Activated gamma-delta T cell (primary cell): ENCODE data around the gene HIKESHI.
"Not testable (repeated sequence)": the region's sequence is repeated elsewhere in the genome, so short reads cannot be mapped to it uniquely, and the experiment has no call there.

ENCODE experiments used
- DNase-seq: peaks from one replicate; lab custom pipeline; 2025; lab: John Stamatoyannopoulos, UW

The HIKESHI gene

DNA sequence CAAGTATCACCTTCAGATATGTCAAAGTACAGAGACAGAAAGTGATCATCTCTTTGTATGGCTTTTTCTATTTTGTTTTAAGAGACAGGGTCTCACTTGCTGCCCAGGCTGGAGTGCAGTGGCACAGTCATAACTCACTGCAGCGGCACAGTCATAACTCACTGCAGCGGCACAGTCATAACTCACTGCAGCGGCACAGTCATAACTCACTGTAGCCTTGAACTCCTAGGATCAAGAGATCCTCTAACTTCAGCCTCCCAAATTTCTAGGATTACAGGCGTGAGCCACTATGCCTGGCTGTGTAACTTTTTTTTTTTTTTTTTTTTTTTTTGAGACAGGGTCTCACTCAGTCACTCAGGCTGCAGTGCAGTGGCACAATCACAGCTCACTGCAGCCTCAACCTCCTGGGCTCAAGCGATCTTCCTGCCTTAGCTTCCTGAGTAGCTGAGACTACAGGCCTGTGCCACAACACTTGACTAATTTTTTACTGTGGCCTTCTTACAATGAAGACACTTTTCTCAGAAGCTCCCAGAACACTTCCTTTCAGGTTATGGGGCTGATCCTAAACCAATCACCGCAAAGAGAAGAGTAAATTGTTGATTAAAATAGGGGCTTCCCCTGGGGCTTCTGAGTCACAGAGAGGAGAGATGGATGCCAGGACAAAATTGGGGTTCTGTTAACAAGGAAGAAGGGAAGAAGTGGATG is 9.0 kb upstream of the HIKESHI start:
- DNase-seq: no peak

DNA sequence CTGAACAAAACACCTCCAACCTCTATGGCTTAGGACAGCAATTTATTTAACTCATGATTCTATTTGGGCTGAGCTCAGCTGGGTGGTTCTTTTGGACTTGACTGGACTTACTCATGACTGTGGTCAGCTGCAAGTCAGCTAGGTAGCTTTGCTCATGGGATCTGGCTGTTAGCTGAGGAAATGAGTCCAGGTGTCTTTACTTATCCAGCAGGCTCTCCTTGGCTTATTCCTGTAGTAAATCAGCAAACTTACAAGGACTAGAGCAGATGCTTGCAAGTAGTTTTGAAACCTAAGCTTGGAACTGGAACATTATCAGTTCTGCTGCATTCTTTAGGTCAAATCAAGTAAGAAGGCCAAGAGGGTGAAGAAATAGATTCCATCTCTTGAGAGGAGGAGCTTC is 8.0 kb upstream of the HIKESHI start:
- DNase-seq: no peak

DNA sequence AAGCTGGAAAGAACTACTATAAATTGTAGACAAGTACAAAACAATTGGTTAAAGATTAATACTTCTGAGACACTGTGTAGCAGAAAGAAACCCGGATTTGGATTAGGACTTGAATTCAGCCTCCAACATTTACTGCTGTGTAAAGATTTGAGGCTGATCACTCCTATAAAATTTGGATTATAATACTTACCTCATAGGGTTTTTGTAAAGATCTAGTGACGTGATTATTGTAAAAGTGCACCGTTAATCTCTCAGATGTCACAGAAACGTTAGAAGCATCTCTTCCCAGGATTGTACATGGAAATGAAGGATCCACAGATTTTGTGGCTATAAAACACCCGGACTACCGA is 323 bp upstream of the HIKESHI start:
- DNase-seq: no peak

DNA sequence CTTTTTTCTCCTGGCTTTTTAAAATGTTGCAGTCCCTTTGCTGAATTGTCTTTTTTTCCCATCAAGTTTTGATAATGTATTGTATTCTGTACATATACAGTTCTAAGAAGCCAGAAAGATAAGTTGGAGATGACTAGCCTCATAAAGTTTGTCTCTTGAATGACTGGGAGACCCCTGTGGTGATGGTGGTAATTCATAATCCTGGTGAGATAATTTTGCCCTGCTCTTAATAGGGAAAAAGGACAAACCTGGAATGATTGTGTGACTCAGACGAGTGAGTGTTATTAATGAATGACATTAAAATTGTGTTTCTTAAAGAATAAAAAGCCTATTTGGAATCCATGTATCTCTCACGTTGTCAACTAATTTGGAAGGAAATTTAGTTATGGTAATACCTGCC is 1.2 kb downstream of the HIKESHI start:
- no peak for DNase-seq

DNA sequence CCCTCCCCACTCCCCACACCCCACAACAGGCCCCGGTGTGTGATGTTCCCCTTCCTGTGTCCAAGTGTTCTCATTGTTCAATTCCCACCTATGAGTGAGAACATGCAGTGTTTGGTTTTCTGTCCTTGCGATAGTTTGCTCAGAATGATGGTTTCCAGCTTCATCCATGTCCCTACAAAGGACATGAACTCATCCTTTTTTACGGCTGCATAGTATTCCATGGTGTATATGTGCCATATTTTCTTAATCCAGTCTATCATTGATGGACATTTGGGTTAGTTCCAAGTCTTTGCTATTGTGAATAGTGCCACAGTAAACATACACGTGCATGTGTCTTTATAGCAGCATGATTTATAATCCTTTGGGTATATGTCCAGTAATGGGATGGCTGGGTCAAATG is 6.7 kb downstream of the HIKESHI start:
- DNase-seq: not testable (repeated sequence)

DNA sequence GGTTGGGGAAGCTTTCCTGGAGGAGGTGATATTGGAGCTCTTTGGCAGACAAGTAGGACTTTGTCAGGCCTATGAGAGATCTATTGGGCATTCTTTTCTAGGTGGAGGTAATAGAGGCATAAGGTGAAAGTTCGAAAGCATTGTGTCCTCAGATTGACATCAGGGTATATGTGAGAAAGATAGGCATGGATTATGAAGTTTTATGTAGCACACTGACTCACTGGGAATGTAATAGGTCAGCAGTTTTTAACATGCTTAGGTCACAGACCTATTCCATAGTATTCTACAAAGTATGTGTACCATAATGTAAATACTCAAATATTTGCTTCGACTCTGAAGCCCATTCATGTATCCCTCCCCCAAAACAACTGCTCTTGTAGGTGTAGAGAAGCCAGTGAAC is 11.8 kb downstream of the HIKESHI start:
- DNase-seq: no peak

DNA sequence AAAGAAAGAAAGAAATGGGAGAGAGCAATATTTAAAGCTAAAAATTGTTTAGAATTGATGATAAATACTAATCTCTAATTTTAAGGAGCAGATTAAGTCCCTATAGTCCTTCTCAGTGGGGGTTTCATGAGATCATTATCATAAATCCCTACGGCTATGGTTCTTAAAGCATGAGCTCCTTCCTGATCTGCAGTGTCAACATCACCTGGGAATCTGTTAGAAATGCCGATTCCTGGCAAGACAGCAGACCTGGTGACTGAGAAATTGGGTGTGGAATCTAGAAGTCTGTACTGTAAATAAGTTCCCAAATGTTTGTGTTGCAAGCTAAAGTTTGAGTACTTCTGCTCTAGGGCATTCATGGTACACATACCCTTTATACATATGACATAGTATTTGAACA is 12.6 kb downstream of the HIKESHI start:
- DNase-seq: no peak

DNA sequence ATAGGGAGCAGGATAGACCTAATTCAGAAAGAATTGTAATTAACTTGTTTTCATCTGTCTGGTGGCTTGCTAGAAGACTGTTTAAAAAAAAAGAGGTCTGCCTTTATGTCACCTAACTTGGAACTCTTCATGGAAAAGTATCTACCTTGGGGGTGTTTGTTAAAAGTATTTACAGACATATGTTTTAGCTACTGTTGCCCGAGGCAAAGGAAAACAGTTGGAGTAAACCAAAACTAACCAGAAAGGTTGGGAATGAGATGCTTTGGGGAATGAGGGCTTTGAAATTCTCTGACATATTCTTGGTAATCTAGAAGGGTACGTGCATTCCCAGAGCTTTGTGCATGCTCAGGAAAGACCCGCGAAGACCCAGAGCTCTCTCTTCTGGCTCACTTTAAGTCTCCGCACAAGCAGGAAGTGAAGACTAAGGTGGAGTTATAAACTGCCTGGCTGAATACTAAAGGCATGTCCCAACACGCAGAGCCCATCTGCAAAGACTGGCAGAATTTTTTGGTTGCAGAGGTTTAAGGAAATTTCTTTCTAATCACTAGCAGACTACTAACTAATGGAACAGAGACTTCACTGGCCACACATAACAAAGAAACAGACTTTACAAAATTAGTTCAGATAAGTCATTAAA is 33.2 kb downstream of the HIKESHI start:
- no peak for DNase-seq

DNA sequence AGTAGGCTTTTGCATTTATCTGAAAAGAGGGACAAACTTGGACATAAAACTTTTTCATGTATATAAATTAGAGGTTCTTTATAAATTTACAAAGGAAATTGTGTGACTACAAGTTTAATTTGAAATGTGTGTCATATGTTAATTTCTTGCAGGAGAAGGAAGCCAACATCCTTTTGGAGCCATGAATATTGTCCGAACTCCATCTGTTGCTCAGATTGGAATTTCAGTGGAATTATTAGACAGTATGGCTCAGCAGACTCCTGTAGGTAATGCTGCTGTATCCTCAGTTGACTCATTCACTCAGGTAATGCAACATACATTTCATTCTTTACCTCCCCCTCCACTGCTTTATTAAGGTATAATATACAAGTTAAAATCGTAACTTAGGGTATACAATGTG is 35.2 kb downstream of the HIKESHI start:
- no peak for DNase-seq

DNA sequence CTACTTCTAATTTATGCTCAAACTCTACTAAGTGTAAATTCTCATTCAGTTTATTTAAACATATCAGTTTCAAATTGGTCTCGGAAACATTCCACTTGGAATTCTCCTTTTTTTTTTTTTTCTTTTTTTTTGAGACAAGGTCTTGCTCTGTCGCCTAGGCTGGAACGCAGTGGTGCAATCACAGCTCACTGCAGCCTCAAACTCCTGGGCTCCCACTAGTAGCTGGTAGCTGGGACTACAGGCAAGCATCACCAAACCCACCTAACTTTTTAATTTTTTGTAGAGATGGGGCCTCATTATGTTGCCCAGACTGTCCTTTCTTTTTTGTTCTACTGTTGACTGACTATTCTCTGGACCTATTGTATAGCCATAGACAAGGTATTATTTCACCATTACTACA is 39.3 kb downstream of the HIKESHI start:
- DNase-seq: no peak

DNA sequence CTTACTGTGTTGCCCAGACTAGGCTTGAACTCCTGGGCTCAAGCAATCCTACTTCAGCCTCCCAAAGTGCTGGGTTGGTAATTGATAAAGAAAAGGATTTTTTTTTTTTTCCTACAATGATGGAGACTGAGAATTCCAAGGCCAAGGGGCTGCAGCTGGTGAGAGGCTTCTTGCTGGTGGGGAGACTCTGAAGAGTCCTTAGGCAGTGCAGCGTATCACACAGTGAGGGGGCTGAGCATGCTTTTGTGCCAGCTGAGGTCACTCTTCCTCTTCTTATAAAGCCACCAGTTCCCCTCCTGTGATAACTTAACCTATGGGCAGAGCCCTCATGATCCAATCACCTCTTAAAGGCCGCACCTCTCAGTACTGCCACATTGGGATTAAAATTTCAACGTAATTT is 44.5 kb downstream of the HIKESHI start:
- no peak for DNase-seq

DNA sequence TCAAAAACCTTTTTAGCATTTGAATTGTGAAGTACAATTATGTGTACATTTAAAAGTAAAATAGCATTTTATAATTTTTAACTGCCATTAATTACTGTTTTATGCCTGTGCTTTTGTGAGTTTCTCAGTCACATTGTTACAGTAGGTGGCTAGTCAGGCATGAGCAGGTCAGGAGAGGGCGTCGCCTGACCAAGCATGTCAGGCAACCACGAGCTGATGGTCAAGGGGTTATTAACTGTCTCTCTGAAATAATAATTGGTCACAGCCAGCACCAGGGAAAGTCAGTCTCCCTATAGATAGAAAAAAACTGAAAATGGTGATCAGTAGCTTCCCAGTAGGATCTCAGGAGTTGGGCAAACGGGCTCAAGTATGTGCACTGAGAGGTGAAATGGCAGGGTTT is 53.2 kb downstream of the HIKESHI start:
- no peak for DNase-seq

DNA sequence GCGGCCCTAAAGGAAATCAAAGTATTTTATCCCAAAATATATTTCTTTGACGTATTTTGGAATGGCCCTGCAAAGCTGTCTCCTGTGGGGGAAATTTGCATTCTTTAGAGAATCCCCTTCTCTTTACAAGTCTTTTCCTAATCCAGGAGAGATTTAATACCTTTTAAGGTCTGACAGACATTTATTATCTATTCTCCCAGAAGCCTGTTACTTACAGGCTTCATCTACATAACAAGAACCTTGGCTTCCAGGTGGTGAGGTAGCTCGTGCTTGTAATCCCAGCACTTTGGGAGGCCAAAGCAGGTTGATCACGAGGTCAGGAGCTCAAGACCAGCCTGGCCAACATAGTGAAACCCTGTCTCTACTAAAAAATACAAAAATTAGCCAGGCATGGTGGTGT is 55.4 kb downstream of the HIKESHI start:
- not testable (repeated sequence) for DNase-seq

DNA sequence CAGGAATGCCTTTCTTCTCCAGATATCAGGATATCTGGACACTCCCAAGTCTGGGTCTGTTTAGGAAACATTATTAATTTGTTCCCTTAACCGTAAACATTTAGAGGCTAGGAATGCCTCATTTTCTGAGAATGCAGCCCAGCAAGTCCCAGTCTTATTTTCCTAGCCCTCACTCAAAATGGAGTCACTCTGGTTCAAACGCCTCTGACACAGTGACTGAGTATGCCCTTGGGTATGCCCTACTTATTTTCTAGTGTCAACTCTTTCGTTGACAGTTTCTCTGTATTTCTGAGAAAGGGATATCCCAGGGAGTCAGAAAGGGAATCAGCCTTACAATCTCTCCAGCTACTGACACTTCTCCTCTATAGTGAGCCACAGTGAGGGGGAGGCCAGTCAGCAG is 56.7 kb downstream of the HIKESHI start:
- DNase-seq: no peak

DNA sequence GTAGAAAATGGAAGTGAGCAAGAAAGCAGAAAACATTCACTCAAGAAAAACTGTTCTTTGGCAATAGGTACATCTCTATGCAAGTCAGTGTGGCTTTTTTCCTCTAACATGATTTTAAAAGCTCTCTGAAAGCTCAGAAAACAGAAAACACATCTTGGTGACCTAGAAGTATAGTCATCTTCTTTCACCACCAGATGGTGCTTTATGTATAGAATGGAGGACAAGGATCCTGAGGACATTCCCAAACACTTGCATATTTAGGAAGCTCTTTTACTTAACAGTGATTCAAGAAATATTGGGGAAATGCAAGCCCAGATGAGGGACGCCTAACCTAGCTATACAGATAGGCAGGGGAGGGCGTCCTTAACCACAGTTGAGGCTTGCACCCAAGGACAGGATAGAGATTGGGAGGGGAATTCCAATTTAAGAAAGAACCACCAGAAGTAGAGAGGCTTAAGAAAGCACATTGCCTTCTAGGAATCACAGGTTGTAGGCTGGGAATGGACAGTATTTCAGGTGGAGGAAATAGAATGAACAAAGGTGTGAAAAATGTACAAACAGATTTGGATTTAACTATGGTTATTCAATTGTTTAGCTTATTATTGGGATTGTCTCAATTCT is 58.8 kb downstream of the HIKESHI start:
- no peak for DNase-seq

DNA sequence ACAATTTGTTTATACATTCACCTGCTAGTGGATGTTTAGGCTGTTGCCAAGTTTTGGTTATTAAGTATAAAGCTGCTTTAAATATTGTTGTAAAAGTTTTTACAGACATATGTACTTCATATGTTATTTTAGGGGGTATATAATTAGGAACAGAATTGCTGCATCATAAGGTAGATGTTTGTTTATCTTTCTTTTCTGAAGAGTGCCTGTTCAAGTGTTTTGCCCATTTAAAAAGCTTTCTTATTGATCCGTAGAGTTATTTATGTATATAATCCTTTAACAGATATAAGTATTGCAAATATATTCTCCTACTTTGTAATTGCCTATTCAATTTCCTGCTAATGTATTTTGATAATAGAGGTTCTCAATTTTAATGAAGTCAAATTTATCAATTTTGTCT is 61.4 kb downstream of the HIKESHI start:
- DNase-seq: no peak

DNA sequence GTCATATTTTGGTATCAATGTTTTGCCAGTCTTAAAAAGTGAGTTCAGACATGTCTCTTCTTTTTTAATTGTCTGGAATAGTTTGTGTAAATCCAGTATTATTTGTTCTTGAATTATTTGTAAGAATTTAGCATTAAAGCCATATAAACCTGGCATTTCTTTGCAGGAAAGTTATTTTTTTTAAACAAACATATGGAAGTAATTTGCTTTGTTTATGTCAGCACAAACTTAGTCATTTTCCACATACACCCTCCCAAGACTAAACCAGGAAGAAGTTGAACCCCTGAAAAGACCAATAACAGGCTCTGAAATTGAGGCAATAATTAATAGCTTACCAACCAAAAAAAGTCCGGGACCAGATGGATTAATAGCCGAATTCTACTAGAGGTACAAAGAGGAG is 63.5 kb downstream of the HIKESHI start:
- no peak for DNase-seq

DNA sequence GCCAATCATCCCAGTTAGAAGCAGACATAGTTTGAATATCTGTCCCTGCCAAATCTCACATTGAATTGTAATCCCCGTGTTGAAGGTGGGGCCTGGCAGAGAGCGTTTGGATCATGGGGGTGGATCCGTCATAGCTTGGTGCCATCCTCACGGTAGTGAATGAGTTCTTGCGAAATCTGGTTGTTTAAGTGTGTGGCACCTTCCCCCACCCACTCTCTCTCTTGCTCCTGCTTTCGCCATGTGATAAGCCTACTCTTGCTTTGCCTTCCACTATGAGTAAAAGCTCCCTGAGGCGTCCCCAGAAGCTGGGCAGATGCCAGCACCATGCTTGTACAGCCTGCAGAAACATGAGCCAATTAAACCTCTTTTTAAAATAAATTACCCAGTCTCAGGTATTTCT is 67.6 kb downstream of the HIKESHI start:
- DNase-seq: no peak

DNA sequence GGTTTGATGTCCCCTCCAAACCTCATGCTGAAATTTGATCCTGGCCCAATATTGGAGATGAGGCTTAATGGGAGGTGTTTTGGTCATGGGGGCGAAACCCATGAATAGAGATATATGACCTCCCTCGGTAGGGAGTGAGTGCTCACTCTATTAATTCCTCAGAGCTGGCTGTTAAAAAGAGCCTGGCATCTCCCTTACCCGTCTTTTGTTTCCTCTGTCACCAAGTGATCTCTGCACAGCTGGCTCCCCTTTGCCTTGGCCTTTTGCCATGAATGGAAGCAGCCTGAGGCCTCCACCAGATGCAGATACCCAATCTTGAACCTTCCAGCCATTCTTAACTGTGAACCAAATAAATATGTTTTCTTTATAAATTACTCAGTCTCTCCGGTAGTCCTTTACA is 68.1 kb downstream of the HIKESHI start:
- no peak for DNase-seq

DNA sequence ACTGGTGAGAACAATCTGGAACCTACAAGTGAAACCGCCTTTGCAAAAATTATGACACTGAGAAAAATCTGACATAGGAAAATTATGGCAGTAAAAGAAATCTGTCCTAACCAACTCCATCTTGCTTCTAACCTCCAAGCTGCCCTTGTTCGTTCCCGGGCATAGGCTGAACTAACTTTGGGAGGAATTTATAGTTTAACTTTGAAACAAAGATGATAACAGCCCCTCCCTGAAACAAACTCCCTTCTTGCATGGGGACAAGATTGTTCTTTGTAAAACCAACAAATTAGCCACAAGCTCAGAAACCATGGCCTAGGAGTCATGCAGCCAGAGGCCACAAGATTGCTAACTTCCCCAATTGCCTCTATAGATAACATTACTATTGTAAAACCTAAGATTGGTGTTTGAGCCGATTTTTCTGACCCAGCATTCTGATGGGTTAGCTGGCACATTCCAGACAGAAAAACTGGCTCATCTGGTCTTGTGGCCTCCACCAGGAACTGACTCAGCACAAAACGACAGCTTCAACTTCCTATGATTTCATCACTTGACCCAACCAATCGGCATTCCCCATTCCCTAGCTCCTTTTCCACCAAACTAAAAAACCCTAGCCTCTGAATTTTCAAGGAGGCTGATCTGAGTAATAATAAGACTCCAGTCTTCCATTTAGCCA is 69.0 kb downstream of the HIKESHI start:
- no peak for DNase-seq

DNA sequence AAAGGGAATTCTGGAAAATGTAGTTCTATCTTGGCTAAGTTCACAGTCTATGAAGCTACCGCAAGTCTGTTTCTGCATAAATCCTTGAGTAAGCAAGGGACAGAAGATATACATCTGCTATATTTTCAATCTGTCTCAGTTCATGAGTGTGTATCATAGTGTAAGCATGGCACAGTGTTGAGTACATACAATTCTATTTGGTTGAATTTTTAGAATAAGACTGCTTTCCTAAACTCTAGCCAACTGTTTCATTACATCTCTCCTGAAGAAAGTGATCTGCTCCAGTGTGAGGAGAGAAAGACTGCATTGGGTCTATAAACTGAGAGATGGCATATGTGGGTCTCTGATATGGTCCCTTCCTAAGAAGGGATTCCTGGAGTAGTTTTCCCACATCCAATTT is 70.0 kb downstream of the HIKESHI start:
- no peak for DNase-seq

DNA sequence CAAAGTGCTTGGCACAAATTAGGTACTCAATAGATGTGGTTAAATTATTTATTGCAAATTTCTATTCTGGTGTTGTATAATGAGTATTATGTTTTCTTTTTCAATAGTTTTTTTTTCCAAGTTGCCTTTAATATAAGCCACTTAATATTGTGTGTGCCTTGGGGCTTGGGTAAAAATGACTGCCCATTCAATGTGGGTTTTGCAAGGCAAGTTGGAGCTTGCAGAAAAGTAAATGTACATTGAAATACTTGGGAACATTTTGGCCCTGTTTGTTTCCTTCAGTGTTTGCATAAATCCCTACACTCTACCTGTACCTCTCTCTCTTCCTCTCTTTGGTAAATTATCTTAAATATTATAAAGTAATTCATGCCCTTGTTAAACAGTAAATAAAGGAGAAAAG is 70.5 kb downstream of the HIKESHI start:
- DNase-seq: no peak

DNA sequence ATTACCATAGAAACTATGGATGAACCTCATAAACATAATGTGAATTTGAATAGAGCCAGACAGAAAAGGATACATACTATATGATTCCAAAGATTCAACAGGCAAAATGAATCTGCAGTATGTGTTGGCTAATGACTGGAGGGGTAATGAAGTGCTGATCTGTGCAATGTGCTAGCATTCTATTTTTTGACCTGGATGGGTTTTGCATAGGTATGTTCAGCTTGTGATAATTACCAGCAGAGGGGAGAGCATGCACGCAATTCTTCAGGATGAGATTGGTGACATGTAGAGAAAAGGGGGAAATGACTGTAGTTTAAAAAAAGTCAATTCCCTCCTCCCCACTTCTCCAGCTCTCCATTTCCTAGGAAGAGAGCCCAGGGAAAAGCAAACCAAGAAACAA is 72.0 kb downstream of the HIKESHI start:
- no peak for DNase-seq
